Neuronal stem cell (in vitro differentiated cells): ENCODE measurements around the gene CSRNP2.
"Not testable (repeated sequence)": the region's sequence is repeated elsewhere in the genome, so short reads cannot be mapped to it uniquely, and the experiment has no call there.

ENCODE experiments used
- DNase-seq: peaks from one replicate; pipeline ENCODE4 v3.0.0-alpha.2; 2013; ENCODE audit warnings: low spot score
- H2AFZ ChIP-seq: one replicate; pipeline ENCODE4 v1.6.1; 2013; ENCODE audit warnings: mild to moderate bottlenecking, low read length, inconsistent platforms
- H2AK5ac ChIP-seq: 2 replicates; pipeline ENCODE4 v1.6.1; 2013; ENCODE audit warnings: low read depth, mild to moderate bottlenecking, inconsistent platforms, low read length, moderate library complexity, mixed read lengths
- H2BK120ac ChIP-seq: 2 replicates; pipeline ENCODE4 v1.6.1; 2013; ENCODE audit warnings: low read depth, mild to moderate bottlenecking, inconsistent platforms, low read length, moderate library complexity, mixed read lengths
- H2BK12ac ChIP-seq: one replicate; pipeline ENCODE4 v1.6.1; 2013; ENCODE audit warnings: low read length, inconsistent platforms
- H2BK15ac ChIP-seq: 2 replicates; pipeline ENCODE4 v1.6.1; 2013; ENCODE audit warnings: mild to moderate bottlenecking, low read length, inconsistent platforms, mixed read lengths
- H2BK5ac ChIP-seq: one replicate; pipeline ENCODE4 v1.6.1; 2013; ENCODE audit warnings: inconsistent platforms, mild to moderate bottlenecking, low read length, moderate library complexity
- H3K14ac ChIP-seq: one replicate; pipeline ENCODE4 v1.6.1; 2013; ENCODE audit warnings: low read length, inconsistent platforms
- H3K18ac ChIP-seq: 2 replicates; pipeline ENCODE4 v1.6.1; 2013; ENCODE audit warnings: low read length, inconsistent platforms
- H3K23ac ChIP-seq: 2 replicates; pipeline ENCODE4 v1.6.1; 2013; ENCODE audit warnings: low read depth, mild to moderate bottlenecking, mixed read lengths, low read length, inconsistent platforms; ENCODE audit not compliant: poor library complexity
- H3K27ac ChIP-seq: replicated peaks from 3 replicates; pipeline ENCODE4 v1.5.1; 2013; ENCODE audit warnings: low read length, inconsistent platforms
- H3K27me3 ChIP-seq, 3 experiments: 2 replicates each; pipeline ENCODE4 v1.6.1; 2013; ENCODE audit warnings: low read length in 3 of 3, mild to moderate bottlenecking in 2 of 3, inconsistent platforms in 1 of 3, low read depth in 1 of 3, mixed read lengths in 1 of 3, moderate library complexity in 1 of 3; ENCODE audit not compliant: control insufficient read depth in 3 of 3, insufficient read depth in 3 of 3
- H3K36me3 ChIP-seq, 2 donors: replicated peaks in 1 of 2; 2 replicates each; pipeline ENCODE4 v1.6.1; 2013; ENCODE audit warnings: low read length in 2 of 2; ENCODE audit not compliant: control insufficient read depth in 2 of 2, insufficient read depth in 2 of 2
- H3K4ac ChIP-seq: 2 replicates; pipeline ENCODE4 v1.6.1; 2013; ENCODE audit warnings: inconsistent platforms, mild to moderate bottlenecking, low read length, moderate library complexity
- H3K4me1 ChIP-seq, 2 donors: 1 replicate in 1 of 2; 2 replicates in 1 of 2; pipeline ENCODE4 v1.6.1; 2013; ENCODE audit warnings: low read length in 2 of 2, low read depth in 1 of 2; ENCODE audit not compliant: control insufficient read depth in 2 of 2, insufficient read depth in 1 of 2
- H3K4me2 ChIP-seq: one replicate; pipeline ENCODE4 v1.6.1; 2013; ENCODE audit warnings: mild to moderate bottlenecking, low read length, inconsistent platforms; ENCODE audit not compliant: insufficient read depth, poor library complexity, severe bottlenecking
- H3K4me3 ChIP-seq, 2 donors: 2 replicates each; pipeline ENCODE4 v1.5.1; 2013; ENCODE audit warnings: low read length in 2 of 2, mild to moderate bottlenecking in 2 of 2, inconsistent platforms in 1 of 2, moderate library complexity in 1 of 2
- H3K79me1 ChIP-seq: one replicate; pipeline ENCODE4 v1.6.1; 2013; ENCODE audit warnings: low read depth, mild to moderate bottlenecking, inconsistent platforms, low read length, moderate library complexity
- H3K9ac ChIP-seq: one replicate; pipeline ENCODE4 v1.6.1; 2013; ENCODE audit warnings: mild to moderate bottlenecking, low read depth, low read length, inconsistent platforms; ENCODE audit not compliant: poor library complexity
- H3K9me3 ChIP-seq, 2 donors: replicated peaks in 1 of 2; 2 replicates each; pipeline versions ENCODE3 to v1.6.1; 2013; ENCODE audit warnings: low read length in 2 of 2, mild to moderate bottlenecking in 2 of 2, inconsistent platforms in 1 of 2, low read depth in 1 of 2, mixed read lengths in 1 of 2, moderate library complexity in 1 of 2; ENCODE audit not compliant: control insufficient read depth in 2 of 2, insufficient read depth in 1 of 2
- H4K8ac ChIP-seq: one replicate; pipeline ENCODE4 v1.6.1; 2013; ENCODE audit warnings: low read depth, mild to moderate bottlenecking, inconsistent platforms, low read length, moderate library complexity
- H4K91ac ChIP-seq: one replicate; pipeline ENCODE4 v1.6.1; 2013; ENCODE audit warnings: low read length, low read depth, mild to moderate bottlenecking, inconsistent platforms; ENCODE audit not compliant: poor library complexity
- WGBS, 2 donors: extraction: QIAGEN DNeasy Blood & Tissue Kit; methylation state at CpG; one replicate each; pipeline ENCODE4 v1.1.7; 2013; ENCODE audit warnings: missing lambda C conversion rate in 2 of 2, mixed read lengths in 1 of 2; ENCODE audit not compliant: insufficient read length in 2 of 2, insufficient replicate concordance in 1 of 2; ENCODE audit errors: extremely low coverage in 2 of 2; 5-methylcytosine and 5-hydroxymethylcytosine counted together

CSRNP2 gene

GRCh38 chr12:51017452-51017851 is 65.9 kb downstream of the CSRNP2 start:
- H3K4me2 ChIP-seq: no peak overlapping the region
- H2AFZ ChIP-seq: no peak overlapping the region
- no peaks in the 10 kb centered on the region for H3K4me1 ChIP-seq
- H3K4me3 ChIP-seq: no peak overlapping the region
- no peaks in the 10 kb centered on the region for H3K79me1 ChIP-seq
- H2BK15ac ChIP-seq: no peak overlapping the region
- H3K9me3 ChIP-seq: no peaks in the 10 kb centered on the region
- no peak overlapping the region for H2BK12ac ChIP-seq
- no peak overlapping the region for H3K27ac ChIP-seq
- peaks cover 0 to 3% of the 10 kb centered on the region in 2 donors for H3K36me3 ChIP-seq
- no peak overlapping the region for H3K9ac ChIP-seq
- DNase-seq: no peak
- H4K8ac ChIP-seq: no peak overlapping the region
- H2AK5ac ChIP-seq: no peak overlapping the region
- no peak overlapping the region for H3K4ac ChIP-seq
- H2BK5ac ChIP-seq: no peak overlapping the region
- no peak overlapping the region for H2BK120ac ChIP-seq
- H3K27me3 ChIP-seq: no peaks in the 10 kb centered on the region
- no peak overlapping the region for H3K23ac ChIP-seq
- no peak overlapping the region for H3K14ac ChIP-seq
- H4K91ac ChIP-seq: no peak overlapping the region
- no peak overlapping the region for H3K18ac ChIP-seq

GRCh38 chr12:51014467-51014866 is 68.9 kb downstream of the CSRNP2 start:
- not testable (repeated sequence) for H3K14ac ChIP-seq, H2BK12ac ChIP-seq, H4K8ac ChIP-seq, H2BK15ac ChIP-seq, H3K79me1 ChIP-seq, H3K4me1 ChIP-seq, H3K9ac ChIP-seq, H2AK5ac ChIP-seq, H3K23ac ChIP-seq, H3K18ac ChIP-seq, DNase-seq, H2AFZ ChIP-seq, H3K9me3 ChIP-seq, H3K4ac ChIP-seq, H3K27me3 ChIP-seq, H3K4me3 ChIP-seq, H3K36me3 ChIP-seq, H2BK120ac ChIP-seq, H3K27ac ChIP-seq, H4K91ac ChIP-seq, H2BK5ac ChIP-seq, H3K4me2 ChIP-seq
- no CpG with 5 or more reads among the region's 9 CpGs for WGBS, 2 donors

GRCh38 chr12:51013441-51013840 is 70.0 kb downstream of the CSRNP2 start:
- Histone ChIP-seq H3K9ac (no peak overlapping the region), H2BK15ac (no peak overlapping the region), H2AFZ (no peak overlapping the region), H2BK120ac (no peak overlapping the region), H3K4me2 (no peak overlapping the region), H4K8ac (no peak overlapping the region), H3K27ac (no peak overlapping the region), H3K27me3 (no peaks in the 10 kb centered on the region), H3K14ac (no peak overlapping the region), H4K91ac (no peak overlapping the region), H3K4me3 (no peak overlapping the region), H3K79me1 (no peaks in the 10 kb centered on the region), H3K23ac (no peak overlapping the region), H2AK5ac (no peak overlapping the region), H3K9me3 (no peaks in the 10 kb centered on the region), H3K4ac (no peak overlapping the region), H2BK5ac (no peak overlapping the region), H2BK12ac (no peak overlapping the region), H3K18ac (no peak overlapping the region), H3K4me1 (peaks cover 0 to 3% of the 10 kb centered on the region in 2 donors), H3K36me3 (peaks cover 0 to under 1% of the 10 kb centered on the region in 2 donors)
- WGBS, 2 donors: no CpG with 5 or more reads among the region's 7 CpGs
- no peak for DNase-seq

GRCh38 chr12:51012570-51013236 is 70.7 kb downstream of the CSRNP2 start:
- peaks cover 0 to 3% of the 10 kb centered on the region in 2 donors for H3K4me1 ChIP-seq
- no peak overlapping the region for H4K91ac ChIP-seq
- no peak overlapping the region for H2BK120ac ChIP-seq
- H3K18ac ChIP-seq: no peak overlapping the region
- no peak overlapping the region for H3K27ac ChIP-seq
- H3K79me1 ChIP-seq: no peaks in the 10 kb centered on the region
- H3K9me3 ChIP-seq: no peaks in the 10 kb centered on the region
- WGBS, 2 donors: no CpG with 5 or more reads among the region's 5 CpGs
- H3K4me3 ChIP-seq: no peak overlapping the region
- no peak overlapping the region for H3K4ac ChIP-seq
- no peak overlapping the region for H2BK15ac ChIP-seq
- no peak overlapping the region for H2BK12ac ChIP-seq
- no peak overlapping the region for H3K4me2 ChIP-seq
- no peak overlapping the region for H2AK5ac ChIP-seq
- H3K36me3 ChIP-seq: peaks cover 0 to 8% of the 10 kb centered on the region in 2 donors
- H3K27me3 ChIP-seq: no peaks in the 10 kb centered on the region
- H2AFZ ChIP-seq: no peak overlapping the region
- no peak overlapping the region for H3K23ac ChIP-seq
- no peak overlapping the region for H3K9ac ChIP-seq
- H2BK5ac ChIP-seq: no peak overlapping the region
- H4K8ac ChIP-seq: no peak overlapping the region
- DNase-seq: no peak
- H3K14ac ChIP-seq: no peak overlapping the region
